Endothelial cell of umbilical vein (primary cell): ENCODE results near the gene PRRC2B. TPM values are rescaled to one million over a fixed set of nuclear protein-coding genes. Genes with fewer than 3 reads are reported as not detected.
"Not testable (repeated sequence)": the region's sequence is repeated elsewhere in the genome, so short reads cannot be mapped to it uniquely, and the experiment has no call there.

Experiments
- BruUV-seq: library from RNA; stranded (reverse); fragments of 400-500 nt; replicated peaks from 2 replicates; lab custom pipeline; 2021; lab: Mats Ljungman, UMichigan
- CTCF ChIA-PET: fragments of 300-600, 350-600 bp; sonication (Branson Sonifier 250); formaldehyde crosslinking; loops from one replicate; lab custom pipeline; 2021; ENCODE audit warnings: antibody characterized with exemption, inconsistent platforms; lab: Charles Lee
- POLR2A ChIA-PET: fragments of 300-600, 350-600 bp; sonication (Branson Sonifier 250); formaldehyde crosslinking; loops from one replicate; lab custom pipeline; 2021; ENCODE audit warnings: antibody characterized with exemption, inconsistent platforms; lab: Charles Lee
- DNase-seq: peaks from one replicate; pipeline ENCODE4 v3.0.0-alpha.2; 2011; ENCODE audit warnings: low read depth, low spot score
- FAIRE-seq: peaks from 2 replicates; lab custom pipeline; 2011; peaks lifted over from hg19 to GRCh38; lab: Jason Lieb, UNC
- H2AFZ ChIP-seq: 2 replicates; pipeline ENCODE4 v1.6.0; 2012; ENCODE audit warnings: low read depth, low read length, control low read depth, inconsistent platforms
- H3K27ac ChIP-seq: 2 replicates; pipeline ENCODE4 v1.5.1; 2011; ENCODE audit warnings: low read depth, mild to moderate bottlenecking, control low read depth, low read length, moderate library complexity; ENCODE audit not compliant: insufficient read depth
- H3K27me3 ChIP-seq, 2 experiments: 2 replicates each; pipeline versions ENCODE4 v1.6.0 to v1.6.1; 2011; ENCODE audit warnings: low read length in 2 of 2, mixed read lengths in 1 of 2; ENCODE audit not compliant: control insufficient read depth in 2 of 2, insufficient read depth in 2 of 2
- H3K36me3 ChIP-seq, 2 experiments: 2 replicates in 1 of 2; 3 replicates in 1 of 2; pipeline ENCODE4 v1.5.1; 2011; ENCODE audit warnings: low read length in 2 of 2, mild to moderate bottlenecking in 1 of 2, moderate library complexity in 1 of 2; ENCODE audit not compliant: control insufficient read depth in 2 of 2, insufficient read depth in 2 of 2; ENCODE audit errors: extremely low read depth in 1 of 2
- H3K4me1 ChIP-seq: 3 replicates; pipeline ENCODE4 v1.5.1; 2011; ENCODE audit warnings: mild to moderate bottlenecking, low read length; ENCODE audit not compliant: control insufficient read depth, insufficient read depth; ENCODE audit errors: extremely low read depth
- H3K4me2 ChIP-seq: 2 replicates; pipeline ENCODE4 v1.6.1; 2011; ENCODE audit warnings: low read length, control low read depth, mixed read lengths; ENCODE audit not compliant: insufficient read depth
- H3K4me3 ChIP-seq, 3 experiments: fragments of 200-600 bp in 1 of 3; sonication (generic), shearing (Covaris generic) in 1 of 3; replicated peaks in 1 of 3; 2 replicates each; pipeline ENCODE4 v1.5.1; 2011 to 2016; ENCODE audit warnings: control low read depth in 3 of 3, low read length in 3 of 3, mild to moderate bottlenecking in 2 of 3, inconsistent platforms in 1 of 3, low read depth in 1 of 3, moderate library complexity in 1 of 3; ENCODE audit not compliant: insufficient read depth in 1 of 3
- H3K79me2 ChIP-seq: 2 replicates; pipeline ENCODE4 v1.6.0; 2012; ENCODE audit warnings: low read length, inconsistent platforms; ENCODE audit not compliant: control insufficient read depth, insufficient read depth
- H3K9ac ChIP-seq: replicated peaks from 2 replicates; pipeline ENCODE3; 2011; ENCODE audit warnings: low read length, control low read depth; ENCODE audit not compliant: insufficient read depth; ENCODE audit errors: extremely low read depth
- H3K9me1 ChIP-seq: replicated peaks from 3 replicates; pipeline ENCODE4 v1.6.0; 2011; ENCODE audit warnings: mild to moderate bottlenecking, low read length; ENCODE audit not compliant: control insufficient read depth, insufficient read depth; ENCODE audit errors: extremely low read depth
- H3K9me3 ChIP-seq: replicated peaks from 2 replicates; pipeline ENCODE4 v1.5.1; 2012; ENCODE audit warnings: low read length, inconsistent platforms; ENCODE audit not compliant: control insufficient read depth, insufficient read depth
- H4K20me1 ChIP-seq: replicated peaks from 2 replicates; pipeline ENCODE3; 2011; ENCODE audit warnings: mild to moderate bottlenecking, low read length; ENCODE audit not compliant: control insufficient read depth, insufficient read depth; ENCODE audit errors: extremely low read depth
- CTCF ChIP-seq, 2 donors: IDR thresholded peaks; 1 replicate in 1 of 2; 2 replicates in 1 of 2; pipeline ENCODE4 v1.5.1; 2011; ENCODE audit warnings: low read length in 2 of 2, mild to moderate bottlenecking in 2 of 2, moderate library complexity in 2 of 2, control low read depth in 1 of 2, inconsistent platforms in 1 of 2, low read depth in 1 of 2; ENCODE audit not compliant: insufficient read depth in 1 of 2; ENCODE audit errors: extremely low read depth in 1 of 2
- EZH2 ChIP-seq: IDR thresholded peaks from 2 replicates; pipeline ENCODE4 v1.6.1; 2012; ENCODE audit warnings: borderline replicate concordance, low read depth, mild to moderate bottlenecking, moderate library complexity, low read length, inconsistent platforms; ENCODE audit not compliant: severe bottlenecking
- FOS ChIP-seq: IDR thresholded peaks from 2 replicates; pipeline ENCODE4 v1.6.1; 2011; ENCODE audit warnings: mild to moderate bottlenecking, low read length, moderate library complexity, borderline replicate concordance; ENCODE audit not compliant: insufficient read depth
- GATA2 ChIP-seq: IDR thresholded peaks from 2 replicates; pipeline ENCODE4 v1.7.0; 2011; ENCODE audit warnings: low read depth, mild to moderate bottlenecking, moderate library complexity, mixed read lengths, low read length; ENCODE audit not compliant: insufficient read length, insufficient read depth
- JUN ChIP-seq: IDR thresholded peaks from 2 replicates; pipeline ENCODE4 v1.6.1; 2011; ENCODE audit warnings: borderline replicate concordance, low read depth; ENCODE audit not compliant: insufficient read length, insufficient read depth
- MAX ChIP-seq: IDR thresholded peaks from 2 replicates; pipeline ENCODE4 v1.6.1; 2011; ENCODE audit not compliant: insufficient read depth, insufficient read length
- MYC ChIP-seq: IDR thresholded peaks from one replicate; pipeline ENCODE4 v1.6.1; 2011; ENCODE audit warnings: mild to moderate bottlenecking, low read depth, low read length
- POLR2A ChIP-seq: IDR thresholded peaks from 2 replicates; pipeline ENCODE4 v1.6.1; 2012; ENCODE audit warnings: low read depth, mild to moderate bottlenecking, control low read depth, low read length
- POLR2AphosphoS5 ChIP-seq: IDR thresholded peaks from 2 replicates; pipeline ENCODE4 v1.6.1; 2012; ENCODE audit warnings: low read depth, mild to moderate bottlenecking, control low read depth, low read length, moderate library complexity; ENCODE audit not compliant: insufficient read depth
- dilution Hi-C: fragments of 300-500 bp; cut with MboI; formaldehyde crosslinking; loops from one replicate; pipeline ENCODE4 v1.15.0; 2019; ENCODE audit warnings: low sequenced_read_pairs; ENCODE audit not compliant: extremely low pct_ligation_motif_present
- intact Hi-C: fragments of 100-400 bp; cut with micrococcal nuclease; formaldehyde crosslinking; loops from one replicate; pipeline ENCODE4 v1.10.0; 2022
- polyA plus RNA-seq, 4 experiments: library from polyadenylated mRNA; depleted of rRNA in 3 of 4; stranded (reverse) in 3 of 4; unstranded in 1 of 4; fragments of >200 nt; gene quantifications; 2 replicates each; pipeline versions ENCODE4 v1.2.1 to v1.2.3, GENCODE V29; 2011 to 2012; ENCODE audit warnings: missing spikeins in 1 of 4
- total RNA-seq: library from RNA; stranded (reverse); gene quantifications from 2 replicates; pipeline ENCODE4 v1.2.3, GENCODE V29; 2021

The PRRC2B gene
- total and polyA plus RNA-seq, 2 donors (not counting 3 experiments of a cell fraction or from before 2014, with no cell fraction given): 35.6 to 256 TPM

DNA sequence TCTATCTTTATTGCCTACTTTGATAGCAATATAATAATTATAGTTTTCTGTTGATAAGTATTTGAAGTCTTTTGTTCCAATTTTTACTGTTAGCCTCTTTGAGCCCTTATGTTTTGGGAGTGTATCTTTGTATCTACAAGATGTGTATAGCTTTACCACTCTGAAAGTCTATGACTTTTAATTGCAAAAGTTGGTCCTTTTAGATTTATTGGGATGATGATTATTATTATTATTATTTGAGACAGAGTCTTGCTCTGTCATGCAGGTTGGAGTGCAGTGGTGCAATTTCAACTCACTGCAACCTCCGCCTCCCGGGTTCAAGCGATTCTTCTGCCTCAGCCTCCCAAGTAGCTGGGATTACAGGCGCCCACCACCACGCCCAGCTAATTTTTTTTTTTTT, 78.2 kb downstream of the PRRC2B start:
- POLR2A ChIA-PET, H4K20me1 ChIP-seq, H3K27ac ChIP-seq, H3K9ac ChIP-seq, dilution Hi-C loops, H3K4me2 ChIP-seq, H3K9me3 ChIP-seq, H3K4me1 ChIP-seq, CTCF ChIA-PET, H2AFZ ChIP-seq, BruUV-seq, H3K27me3 ChIP-seq, H3K4me3 ChIP-seq, DNase-seq, intact Hi-C loops, FAIRE-seq, H3K9me1 ChIP-seq: not testable (repeated sequence)
- Histone ChIP-seq H3K36me3 (peaks cover 33 to 72% of the 10 kb centered on the region in 2 experiments), H3K79me2 (peaks cover 51% of the 10 kb centered on the region)

GRCh38 chr9:131473198-131473885, 79.5 kb downstream of the PRRC2B start:
- intact Hi-C loops (no loop called here), dilution Hi-C loops (no loop called here)
- no peak overlapping the region for H3K27ac ChIP-seq
- H3K9ac ChIP-seq: no peak overlapping the region
- no peaks in the 10 kb centered on the region for H3K9me3 ChIP-seq
- BruUV-seq: no TSS peak
- H3K4me1 ChIP-seq: no peaks in the 10 kb centered on the region
- TF ChIP-seq POLR2AphosphoS5 (no peak), EZH2 (no peak), GATA2 (no peak), POLR2A (no peak), MAX (no peak), MYC (no peak), FOS (no peak), JUN (no peak), CTCF (IDR thresholded peaks at IDR 0.05; ENCODE audit: extremely low read depth in 1 of 2, insufficient read depth in 1 of 2, low read depth in 1 of 2, low read length in 2 of 2) (no peak)
- peaks cover 39 to 73% of the 10 kb centered on the region in 2 experiments for H3K36me3 ChIP-seq
- ChIA-PET POLR2A (no interaction called here), CTCF (interaction anchor here (0.7 to 0.8 kb wide), 2 partner anchors 10 to 75 kb away, joined by 3 read pairs; no protein-coding TSS in a partner anchor)
- peaks cover 42% of the 10 kb centered on the region for H3K79me2 ChIP-seq
- FAIRE-seq: no peak
- no peak overlapping the region for H3K4me2 ChIP-seq
- H2AFZ ChIP-seq: no peak overlapping the region
- H3K9me1 ChIP-seq: no peaks in the 10 kb centered on the region
- no peak for DNase-seq
- H3K27me3 ChIP-seq: no peaks in the 10 kb centered on the region
- peaks cover 6% of the 10 kb centered on the region for H4K20me1 ChIP-seq
- H3K4me3 ChIP-seq: no peak overlapping the region
